ENCODE results near the gene FUT8.
A peak's percentile ranks its signal among the peaks of the same experiment; 100 is the strongest.

Gene FUT8

GRCh38 chr14:65415613-65416012 is 3.1 kb downstream of the FUT8 start:
- TF ChIP-seq CTCF (conservative IDR thresholded peaks at IDR 0.05; ENCODE audit: low read depth, low read length), result no peak
- no peak for DNase-seq (ENCODE audit: low read depth)
- no peak overlapping the region for H3K4me3 ChIP-seq (ENCODE audit: low read depth, low read length)

- TF ChIP-seq CTCF (conservative IDR thresholded peaks at IDR 0.05; ENCODE audit: low read depth, low read length), result no peak
Observed at GRCh38 chr14:65419593-65420252, 7.2 kb downstream of the FUT8 start.

GRCh38 chr14:65421201-65421981 is 8.9 kb downstream of the FUT8 start:
- peak; percentile 68 for DNase-seq (ENCODE audit: low read depth)
- no peak for TF ChIP-seq CTCF (conservative IDR thresholded peaks at IDR 0.05; ENCODE audit: low read depth, low read length)
- no peak overlapping the region for H3K4me3 ChIP-seq (ENCODE audit: low read depth, low read length)

More at GRCh38 chr14:65419593-65420252, 7.2 kb downstream of the FUT8 start:
- H3K4me3 ChIP-seq (ENCODE audit: low read depth, low read length), result no peak overlapping the region
- DNase-seq (ENCODE audit: low read depth), result no peak

- TF ChIP-seq CTCF (conservative IDR thresholded peaks at IDR 0.05; ENCODE audit: low read depth, low read length), result no peak
- no peak for DNase-seq (ENCODE audit: low read depth)
- H3K4me3 ChIP-seq (ENCODE audit: low read depth, low read length), result no peak overlapping the region
Observed at GRCh38 chr14:65422088-65422834, 9.7 kb downstream of the FUT8 start.

GRCh38 chr14:65423982-65424381 is 11.5 kb downstream of the FUT8 start:
- DNase-seq (ENCODE audit: low read depth), result no peak
- no peak overlapping the region for H3K4me3 ChIP-seq (ENCODE audit: low read depth, low read length)
- no peak for TF ChIP-seq CTCF (conservative IDR thresholded peaks at IDR 0.05; ENCODE audit: low read depth, low read length)

- no peak for TF ChIP-seq CTCF (conservative IDR thresholded peaks at IDR 0.05; ENCODE audit: low read depth, low read length)
- no peak overlapping the region for H3K4me3 ChIP-seq (ENCODE audit: low read depth, low read length)
- no peak for DNase-seq (ENCODE audit: low read depth)
Observed at GRCh38 chr14:65424531-65424930, 12.0 kb downstream of the FUT8 start.

Data from choroid plexus epithelial cell (primary cell).